Neutrophil (primary cell): ENCODE data around the gene IQCB1.

ENCODE experiments used
- H3K27ac ChIP-seq: fragments of 200-600 bp; sonication (generic); 2 replicates; pipeline ENCODE4 v1.5.1; 2016; ENCODE audit warnings: mild to moderate bottlenecking, moderate library complexity
- H3K27me3 ChIP-seq: fragments of 200-600 bp; sonication (generic); 2 replicates; pipeline ENCODE4 v1.6.0; 2016; ENCODE audit warnings: mild to moderate bottlenecking
- H3K36me3 ChIP-seq: fragments of 200-600 bp; sonication (generic); 2 replicates; pipeline ENCODE4 v1.5.1; 2017
- H3K4me1 ChIP-seq, 2 experiments: fragments of 200-600 bp in 1 of 2; sonication (generic) in 1 of 2; 1 replicate in 1 of 2; 2 replicates in 1 of 2; pipeline versions ENCODE4 v1.5.1 to v1.6.1; 2013 to 2016; ENCODE audit warnings: low read depth in 1 of 2, low read length in 1 of 2, mild to moderate bottlenecking in 1 of 2, moderate library complexity in 1 of 2; ENCODE audit not compliant: control insufficient read depth in 1 of 2, insufficient read depth in 1 of 2
- H3K4me3 ChIP-seq, 2 experiments: fragments of 200-600 bp in 1 of 2; sonication (generic) in 1 of 2; 1 replicate in 1 of 2; 2 replicates in 1 of 2; pipeline ENCODE4 v1.5.1; 2013 to 2016; ENCODE audit warnings: low read depth in 1 of 2, low read length in 1 of 2, mild to moderate bottlenecking in 1 of 2, moderate library complexity in 1 of 2
- H3K9me3 ChIP-seq: fragments of 200-600 bp; sonication (generic); 2 replicates; pipeline ENCODE4 v1.5.1; 2016
- TF ChIP-seq, protein P1 (sequence below): fragments of 200-600 bp; sonication (generic); IDR thresholded peaks from 2 replicates; pipeline ENCODE4 v1.5.1; 2016; ENCODE audit warnings: antibody characterized with exemption

Gene IQCB1

GRCh38 chr3:121821421-121822199 is 13.2 kb downstream of the IQCB1 start:
- H3K4me3 ChIP-seq = no peak overlapping the region
- no peaks in the 10 kb centered on the region for H3K9me3 ChIP-seq
- H3K27me3 ChIP-seq = no peaks in the 10 kb centered on the region
- H3K27ac ChIP-seq = no peak overlapping the region
- peaks cover 15% of the 10 kb centered on the region for H3K36me3 ChIP-seq
- TF ChIP-seq, protein P1, sequence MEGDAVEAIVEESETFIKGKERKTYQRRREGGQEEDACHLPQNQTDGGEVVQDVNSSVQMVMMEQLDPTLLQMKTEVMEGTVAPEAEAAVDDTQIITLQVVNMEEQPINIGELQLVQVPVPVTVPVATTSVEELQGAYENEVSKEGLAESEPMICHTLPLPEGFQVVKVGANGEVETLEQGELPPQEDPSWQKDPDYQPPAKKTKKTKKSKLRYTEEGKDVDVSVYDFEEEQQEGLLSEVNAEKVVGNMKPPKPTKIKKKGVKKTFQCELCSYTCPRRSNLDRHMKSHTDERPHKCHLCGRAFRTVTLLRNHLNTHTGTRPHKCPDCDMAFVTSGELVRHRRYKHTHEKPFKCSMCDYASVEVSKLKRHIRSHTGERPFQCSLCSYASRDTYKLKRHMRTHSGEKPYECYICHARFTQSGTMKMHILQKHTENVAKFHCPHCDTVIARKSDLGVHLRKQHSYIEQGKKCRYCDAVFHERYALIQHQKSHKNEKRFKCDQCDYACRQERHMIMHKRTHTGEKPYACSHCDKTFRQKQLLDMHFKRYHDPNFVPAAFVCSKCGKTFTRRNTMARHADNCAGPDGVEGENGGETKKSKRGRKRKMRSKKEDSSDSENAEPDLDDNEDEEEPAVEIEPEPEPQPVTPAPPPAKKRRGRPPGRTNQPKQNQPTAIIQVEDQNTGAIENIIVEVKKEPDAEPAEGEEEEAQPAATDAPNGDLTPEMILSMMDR = no peak
- H3K4me1 ChIP-seq = peaks cover 9 to 11% of the 10 kb centered on the region in 2 experiments

GRCh38 chr3:121819236-121819635 is 15.6 kb downstream of the IQCB1 start:
- H3K36me3 ChIP-seq = no peaks in the 10 kb centered on the region
- H3K27me3 ChIP-seq = no peaks in the 10 kb centered on the region
- TF ChIP-seq, protein P1 = no peak
- no peak overlapping the region for H3K27ac ChIP-seq
- no peak overlapping the region for H3K4me3 ChIP-seq
- peaks cover 9 to 11% of the 10 kb centered on the region in 2 experiments for H3K4me1 ChIP-seq
- H3K9me3 ChIP-seq = no peaks in the 10 kb centered on the region

GRCh38 chr3:121818578-121818977 is 16.3 kb downstream of the IQCB1 start:
- Histone ChIP-seq H3K27me3 (no peaks in the 10 kb centered on the region), H3K27ac (no peak overlapping the region), H3K36me3 (no peaks in the 10 kb centered on the region), H3K4me3 (no peak overlapping the region), H3K4me1 (peaks cover 9 to 11% of the 10 kb centered on the region in 2 experiments), H3K9me3 (no peaks in the 10 kb centered on the region)
- TF ChIP-seq, protein P1 = no peak

DNA sequence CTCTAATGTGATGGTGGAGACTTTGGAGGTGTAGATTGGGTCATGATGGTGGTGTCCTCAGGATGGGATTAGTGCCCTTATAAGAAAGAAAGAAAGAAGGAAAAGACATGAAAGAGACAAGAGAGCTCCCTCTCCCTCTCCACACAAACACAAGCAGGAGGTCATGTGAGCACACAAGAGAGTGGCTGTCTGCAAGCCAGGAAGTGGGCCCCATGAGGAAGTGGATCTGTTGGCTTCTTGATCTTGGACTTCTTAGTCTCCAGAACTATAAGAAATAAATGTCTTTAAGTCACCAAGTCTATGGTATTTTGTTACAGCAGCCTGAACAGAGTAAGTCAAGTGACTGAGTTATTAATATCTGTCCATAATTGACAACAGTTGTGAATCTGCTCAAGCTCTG is 17.1 kb downstream of the IQCB1 start:
- no peaks in the 10 kb centered on the region for H3K9me3 ChIP-seq
- no peak overlapping the region for H3K4me3 ChIP-seq
- TF ChIP-seq, protein P1 = no peak
- peak overlapping the region; percentile 62 for H3K27ac ChIP-seq
- H3K27me3 ChIP-seq = no peaks in the 10 kb centered on the region
- peaks cover 9 to 11% of the 10 kb centered on the region in 2 experiments for H3K4me1 ChIP-seq
- H3K36me3 ChIP-seq = no peaks in the 10 kb centered on the region

GRCh38 chr3:121809249-121809648 is 25.6 kb downstream of the IQCB1 start:
- TF ChIP-seq, protein P1 = no peak
- H3K4me3 ChIP-seq = no peak overlapping the region
- no peaks in the 10 kb centered on the region for H3K4me1 ChIP-seq
- peaks cover 21% of the 10 kb centered on the region for H3K36me3 ChIP-seq
- H3K9me3 ChIP-seq = no peaks in the 10 kb centered on the region
- no peaks in the 10 kb centered on the region for H3K27me3 ChIP-seq
- H3K27ac ChIP-seq = no peak overlapping the region
